CD4-positive, alpha-beta T cell treated with Interleukin-12 subunit alpha and Interleukin-12 subunit beta, for 1 hour (primary cell): Measurements from ENCODE around the gene GRK6.

Source experiments
- DNase-seq: peaks from one replicate; pipeline ENCODE4 v3.0.0-alpha.2; 2020

Gene GRK6

GRCh38 chr5:177426566-177427210, at the start of gene GRK6:
Gene GRK6, plus strand, starts transcription at chr5:177426676. Its CDS starts 170 bp downstream, at chr5:177426846.
- peak; percentile 78 for DNase-seq

- no peak for DNase-seq
Observed at GRCh38 chr5:177377851-177378776, 48.4 kb upstream of the GRK6 start.

- no peak for DNase-seq
Observed at GRCh38 chr5:177378884-177379883, 47.3 kb upstream of the GRK6 start.

- no peak for DNase-seq
Observed at GRCh38 chr5:177380805-177381126, 45.7 kb upstream of the GRK6 start.

DNA sequence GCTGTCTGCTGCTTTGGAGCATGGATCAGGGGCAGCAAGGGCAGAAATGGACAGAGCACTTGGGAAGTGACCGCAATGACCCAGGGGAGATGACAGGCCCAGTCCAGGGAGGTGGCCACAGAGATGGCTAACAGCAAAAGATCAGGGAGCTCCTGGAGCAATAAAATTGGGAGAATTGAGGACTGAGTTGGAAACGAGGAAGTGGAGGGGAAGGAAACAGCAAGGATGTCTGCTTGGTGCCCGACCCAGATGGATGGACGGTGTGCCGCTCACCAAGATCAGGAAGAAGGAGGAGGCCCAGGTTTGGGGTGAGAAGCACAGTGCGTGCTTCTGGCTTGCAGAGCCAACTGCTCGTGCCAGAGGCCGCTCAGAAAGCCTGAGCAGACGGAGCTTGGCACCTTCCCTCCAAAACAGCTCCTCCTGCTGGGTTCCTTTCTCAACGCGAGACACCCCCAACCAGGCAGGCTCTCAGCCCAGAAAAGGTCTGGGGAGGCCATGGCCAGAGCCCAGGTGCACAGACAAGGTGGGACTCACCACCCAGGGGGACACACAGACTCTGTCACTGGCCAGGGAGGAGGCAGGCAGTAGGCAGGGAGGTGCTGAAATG, 44.0 kb upstream of the GRK6 start:
- no peak for DNase-seq

DNA sequence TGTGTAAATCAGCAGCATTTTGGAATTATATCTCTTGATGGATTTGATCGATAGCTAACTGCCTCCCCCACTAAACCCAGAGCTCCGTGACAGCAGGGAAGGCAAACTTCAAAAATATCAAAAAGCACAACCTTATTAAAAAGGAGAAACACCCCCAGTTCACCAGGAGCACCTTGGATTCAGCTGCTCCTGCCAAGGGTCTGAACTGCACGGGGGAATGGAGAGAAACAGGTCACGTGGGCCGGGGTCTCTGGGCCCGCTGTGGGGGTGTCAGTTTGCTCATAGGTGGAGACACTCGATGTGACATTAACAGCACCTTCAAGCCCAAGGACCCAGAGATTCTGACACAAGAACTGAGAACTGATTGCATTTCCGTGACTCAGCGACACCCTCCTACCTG, 43.3 kb upstream of the GRK6 start:
- no peak for DNase-seq

DNA sequence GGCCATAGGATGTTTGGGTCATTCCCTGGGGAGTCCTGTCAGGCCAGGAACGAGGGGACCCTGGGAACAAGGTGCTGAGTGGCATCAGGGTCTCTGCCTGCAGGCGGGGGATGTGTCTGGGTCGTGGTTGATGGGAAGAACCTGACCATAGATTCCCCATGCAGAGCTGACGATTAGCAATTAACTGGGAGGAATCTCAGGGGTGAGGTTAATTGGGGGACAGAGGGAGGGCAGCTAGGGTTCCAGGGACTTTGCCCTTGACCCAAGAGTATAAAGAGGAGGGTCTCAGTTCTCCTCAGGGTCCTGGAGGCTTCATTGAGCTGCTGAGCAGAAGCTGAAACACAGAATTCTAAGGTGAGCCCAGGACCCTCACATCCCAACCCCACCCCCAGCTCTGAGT, 42.3 kb upstream of the GRK6 start, which contains the start of gene SLC34A1:
SLC34A1 (plus strand) TSS at position 301 of the 400 bp plus-strand sequence. CDS start 1,308 bp downstream, outside the sequence.
- DNase-seq = no peak

DNA sequence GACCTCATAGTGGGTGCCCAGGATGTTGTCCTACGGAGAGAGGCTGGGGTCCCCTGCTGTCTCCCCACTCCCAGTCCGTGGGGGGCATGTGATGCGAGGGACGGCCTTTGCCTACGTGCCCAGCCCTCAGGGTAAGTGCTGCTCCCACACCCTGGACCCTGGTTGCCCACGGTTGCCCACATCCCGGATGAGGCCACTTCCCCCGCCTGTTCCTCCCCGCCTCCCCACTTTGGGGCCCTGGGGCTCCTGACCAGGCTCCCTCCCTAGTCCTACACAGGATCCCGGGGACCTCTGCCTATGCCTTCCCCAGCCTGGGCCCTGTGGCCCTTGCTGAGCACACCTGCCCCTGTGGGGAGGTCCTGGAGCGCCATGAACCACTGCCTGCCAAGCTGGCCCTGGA, 40.8 kb upstream of the GRK6 start:
- DNase-seq = no peak

DNA sequence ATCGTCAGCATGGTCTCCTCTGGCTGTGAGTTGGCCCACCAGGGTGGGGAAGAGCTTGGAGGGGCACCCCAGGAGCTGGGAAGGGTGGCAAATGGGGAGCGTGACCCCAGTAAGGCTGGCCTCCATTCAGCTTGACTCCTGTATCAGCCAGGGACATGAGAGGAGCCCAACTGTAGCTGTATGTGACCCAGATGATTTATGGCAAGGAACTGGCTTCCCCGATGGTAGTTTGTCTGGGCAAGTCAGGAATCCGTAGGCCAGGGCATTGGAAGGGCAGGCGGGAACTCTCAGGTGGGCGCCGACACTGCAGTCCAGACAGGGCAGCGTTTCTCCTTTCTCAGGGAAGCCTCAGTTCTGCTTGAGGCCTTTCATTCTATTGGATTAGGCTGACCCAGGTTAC, 39.9 kb upstream of the GRK6 start:
- DNase-seq = no peak

DNA sequence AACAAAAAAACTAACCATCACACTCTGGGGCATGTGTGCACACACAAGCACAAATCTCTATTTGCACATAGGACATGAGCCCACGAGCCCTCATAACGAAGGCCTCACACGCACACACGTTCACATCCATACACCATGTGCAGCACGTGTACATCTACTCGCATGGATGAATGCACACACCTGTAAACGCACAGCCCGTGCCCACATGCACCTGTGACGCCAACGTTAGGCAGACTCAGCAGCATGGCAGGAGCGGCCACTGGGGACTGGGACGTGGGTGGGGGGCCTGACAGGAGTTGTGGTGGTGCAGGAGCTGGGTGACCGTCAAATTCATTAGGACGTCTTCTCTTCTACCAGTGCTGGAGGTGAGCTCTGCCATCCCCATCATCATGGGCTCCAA, 39.1 kb upstream of the GRK6 start:
- no peak for DNase-seq

DNA sequence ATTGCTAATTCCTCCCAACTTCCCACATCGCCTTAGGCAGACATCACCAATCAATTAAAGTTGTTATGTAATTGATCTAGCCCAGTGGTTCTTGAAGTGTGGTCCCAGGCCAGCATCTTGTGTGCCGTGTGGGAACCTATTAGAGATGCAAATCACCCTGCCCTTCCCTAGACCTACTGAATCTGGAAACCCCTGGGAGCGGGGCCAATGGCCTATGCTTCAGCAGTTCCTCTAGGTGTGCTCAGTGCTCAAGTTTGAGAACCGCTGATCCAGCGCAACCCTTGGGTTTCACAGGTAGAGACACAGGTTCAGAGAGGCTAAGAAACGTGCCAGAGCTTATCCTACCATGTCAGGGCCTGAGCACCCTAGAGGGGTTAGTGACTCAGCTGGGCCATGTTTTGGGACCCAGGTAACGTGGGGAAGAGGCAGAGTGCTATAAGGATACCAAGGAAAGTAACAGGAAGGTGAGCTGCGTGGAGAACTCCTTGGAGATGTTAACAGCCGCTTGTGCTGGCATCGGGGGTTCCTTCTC, 37.9 kb upstream of the GRK6 start:
- DNase-seq = no peak

DNA sequence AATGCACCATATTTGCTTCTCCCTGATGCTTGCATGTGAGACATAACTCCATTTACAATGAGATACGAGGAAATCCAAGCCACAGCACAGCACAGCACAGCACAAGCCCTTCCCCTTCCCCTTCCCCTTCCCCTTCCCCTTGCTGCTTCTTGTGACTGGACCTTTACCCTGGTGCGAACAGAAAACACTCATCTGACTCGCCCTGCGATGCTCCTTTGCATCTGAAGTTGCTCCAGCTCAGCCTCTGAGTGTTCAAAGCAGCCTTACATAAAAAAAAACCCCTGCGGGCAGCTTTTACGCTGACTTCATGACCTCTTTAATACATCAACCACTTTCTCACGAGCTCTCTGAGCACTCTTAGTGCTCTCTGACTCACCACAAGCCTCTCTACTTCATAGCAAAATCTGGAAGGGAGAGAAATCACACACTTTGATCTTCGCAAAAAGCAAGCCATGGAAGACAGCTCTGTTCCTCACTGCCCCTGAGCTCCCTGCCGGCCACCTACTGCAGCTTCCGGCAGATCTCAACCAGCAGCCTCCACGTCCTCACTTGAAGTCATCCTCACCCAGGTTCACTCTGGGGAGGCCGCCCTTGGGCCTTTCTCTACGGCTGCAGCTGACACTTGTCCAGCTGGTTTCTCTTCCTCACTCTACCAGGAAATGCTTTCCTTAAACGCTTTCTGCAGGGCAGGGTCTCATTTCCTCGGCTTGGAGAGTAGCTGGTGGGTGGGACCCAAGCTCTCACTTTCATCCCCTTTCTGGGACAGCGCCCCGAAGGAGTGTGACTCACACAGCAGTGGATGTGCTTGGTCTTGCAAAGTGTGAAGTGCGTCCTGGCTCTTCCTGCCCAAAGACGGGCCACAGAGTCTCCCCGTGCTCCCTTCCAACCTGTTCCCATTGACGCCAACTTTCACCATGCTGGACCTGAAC, 37.0 kb upstream of the GRK6 start:
- peak; percentile 75 for DNase-seq

DNA sequence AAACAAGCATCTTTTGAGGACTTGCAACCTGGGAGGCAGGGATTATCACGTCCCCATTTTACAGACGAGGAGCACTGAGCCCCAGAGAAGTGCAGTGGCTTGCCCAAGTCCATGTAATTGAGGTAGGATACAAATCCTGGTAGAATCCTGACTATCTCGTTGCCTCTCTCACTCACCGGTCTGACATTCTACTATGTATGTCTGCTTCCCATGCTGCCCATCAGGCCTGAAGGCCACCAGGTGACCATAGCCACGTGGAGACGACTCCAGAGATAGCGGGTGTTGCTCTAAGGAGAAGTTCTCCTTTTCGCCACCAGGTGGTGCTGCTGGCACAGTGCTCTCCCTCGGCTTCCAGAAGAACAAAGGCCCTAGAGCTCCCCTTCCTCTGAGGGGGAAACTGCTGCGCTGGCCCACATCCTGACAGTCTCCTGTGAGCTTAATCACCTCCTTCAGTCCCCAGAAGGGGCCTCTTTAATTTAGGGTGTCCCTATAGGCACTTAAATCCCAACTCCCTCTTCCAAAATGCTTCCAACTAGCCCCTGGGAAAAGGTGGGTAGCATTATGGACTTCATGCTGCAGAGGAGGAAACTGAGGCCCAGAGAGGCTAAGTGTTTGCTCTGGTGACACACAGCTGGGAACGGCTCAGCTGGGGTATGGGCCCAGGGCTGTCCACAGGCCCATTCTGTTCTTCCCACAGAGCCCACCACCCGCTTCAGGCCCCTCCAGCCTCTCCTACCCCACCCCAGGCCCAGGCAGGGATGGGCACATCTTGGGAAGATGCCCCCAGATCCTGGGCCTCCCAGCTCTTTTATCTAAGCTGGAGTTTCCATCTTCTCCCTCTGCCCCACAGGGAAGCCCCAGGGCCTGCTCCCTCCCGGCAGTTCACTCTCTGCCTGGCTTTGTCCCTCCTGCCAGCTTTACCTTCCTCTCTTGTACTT, 35.8 kb upstream of the GRK6 start:
- DNase-seq = peak; percentile 91

GRCh38 chr5:177392765-177393164, 33.7 kb upstream of the GRK6 start:
- no peak for DNase-seq

GRCh38 chr5:177393206-177393765, 33.2 kb upstream of the GRK6 start:
- DNase-seq = no peak

DNA sequence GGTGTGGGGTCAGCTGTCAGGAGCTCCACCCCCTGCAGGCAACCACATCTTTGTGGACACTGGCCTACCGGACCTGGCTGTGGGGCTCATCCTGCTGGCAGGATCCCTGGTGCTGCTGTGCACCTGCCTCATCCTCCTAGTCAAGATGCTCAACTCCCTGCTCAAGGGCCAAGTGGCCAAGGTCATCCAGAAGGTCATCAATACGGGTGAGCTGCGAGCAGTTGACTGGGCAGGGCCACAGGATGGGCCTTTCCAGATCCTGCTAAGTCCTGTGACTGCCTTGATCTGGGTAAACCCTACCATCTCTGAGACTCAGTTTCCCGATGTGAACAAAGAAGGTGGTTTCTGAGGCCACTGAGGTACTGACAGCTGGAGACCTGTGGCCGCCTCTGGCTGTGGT, 32.5 kb upstream of the GRK6 start:
- DNase-seq = no peak

DNA sequence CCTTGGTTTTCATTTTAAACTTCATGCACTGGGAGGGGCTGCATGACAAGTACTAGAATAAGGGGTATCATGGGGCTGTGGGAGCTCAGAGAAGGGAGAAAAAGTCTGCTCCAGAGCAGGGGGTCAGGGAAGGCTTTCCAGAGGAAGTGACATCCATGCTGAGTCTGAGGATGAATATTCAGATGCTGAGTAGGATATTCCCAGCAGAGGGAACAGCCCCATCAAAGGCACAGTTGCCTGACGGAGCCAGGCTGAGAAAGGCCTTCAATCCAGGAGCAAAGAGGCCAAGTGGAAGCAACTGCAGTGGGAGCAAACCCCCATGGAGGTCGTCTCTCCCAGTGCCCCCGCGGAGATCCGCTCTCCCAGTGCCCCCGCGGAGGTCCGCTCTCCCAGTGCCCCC, 30.4 kb upstream of the GRK6 start:
- DNase-seq = no peak

DNA sequence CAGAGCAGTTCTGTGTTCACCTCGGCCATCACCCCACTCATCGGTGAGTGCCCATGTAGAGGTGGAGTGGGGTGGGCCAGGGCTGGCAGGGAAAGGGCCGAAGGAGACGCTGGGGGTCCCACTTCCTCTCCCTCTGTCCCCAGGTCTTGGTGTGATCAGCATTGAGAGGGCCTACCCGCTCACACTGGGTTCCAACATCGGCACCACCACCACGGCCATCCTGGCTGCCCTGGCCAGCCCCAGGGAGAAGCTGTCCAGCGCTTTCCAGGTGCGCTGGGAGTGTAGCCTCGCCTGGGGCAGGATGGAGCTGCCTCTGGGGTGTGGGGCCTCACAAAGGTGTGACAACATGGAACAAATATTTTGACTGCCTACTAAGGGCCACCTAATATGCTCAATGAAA, 29.7 kb upstream of the GRK6 start:
- no peak for DNase-seq

- DNase-seq = no peak
Observed at GRCh38 chr5:177397875-177398390, 28.5 kb upstream of the GRK6 start.
